Liver (tissue), 9 donors: ENCODE measurements around the gene RNF31. TPM values are rescaled to one million over a fixed set of nuclear protein-coding genes. Genes with fewer than 3 reads are reported as not detected.

Experiments used
- DNase-seq: peaks from one replicate; pipeline ENCODE4 v3.0.0-alpha.2; 2017; ENCODE audit warnings: low spot score
- H3K27ac ChIP-seq, 2 donors: one replicate each; pipeline ENCODE4 v1.7.0; 2013; ENCODE audit warnings: inconsistent platforms in 2 of 2, low read length in 2 of 2, control low read depth in 1 of 2, low read depth in 1 of 2, mild to moderate bottlenecking in 1 of 2
- H3K27me3 ChIP-seq, 4 donors: one replicate each; pipeline versions ENCODE4 v1.6.1 to v1.7.0; 2013; ENCODE audit warnings: low read length in 3 of 4, inconsistent platforms in 1 of 4, mild to moderate bottlenecking in 1 of 4, moderate library complexity in 1 of 4; ENCODE audit not compliant: control insufficient read depth in 4 of 4, insufficient read depth in 4 of 4
- H3K36me3 ChIP-seq, 4 donors: one replicate each; pipeline versions ENCODE4 v1.6.1 to v1.7.0; 2013; ENCODE audit warnings: low read length in 3 of 4, mild to moderate bottlenecking in 3 of 4, low read depth in 1 of 4, moderate library complexity in 1 of 4; ENCODE audit not compliant: control insufficient read depth in 4 of 4, insufficient read depth in 3 of 4
- H3K4me1 ChIP-seq, 4 donors: one replicate each; pipeline versions ENCODE4 v1.6.1 to v1.7.0; 2013; ENCODE audit warnings: low read length in 3 of 4, mild to moderate bottlenecking in 3 of 4, moderate library complexity in 1 of 4; ENCODE audit not compliant: control insufficient read depth in 4 of 4, insufficient read depth in 4 of 4
- H3K4me3 ChIP-seq, 3 donors: one replicate each; pipeline versions ENCODE4 v1.6.1 to v1.7.0; 2013; ENCODE audit warnings: low read length in 3 of 3, control low read depth in 1 of 3, low read depth in 1 of 3, mild to moderate bottlenecking in 1 of 3
- H3K9ac ChIP-seq, 2 donors: one replicate each; pipeline ENCODE4 v1.7.0; 2013; ENCODE audit warnings: low read length in 2 of 2, mild to moderate bottlenecking in 2 of 2, moderate library complexity in 2 of 2, control low read depth in 1 of 2, low read depth in 1 of 2
- H3K9me3 ChIP-seq, 4 donors: one replicate each; pipeline versions ENCODE4 v1.6.1 to v1.7.0; 2013; ENCODE audit warnings: low read length in 3 of 4; ENCODE audit not compliant: control insufficient read depth in 4 of 4
- FOXA1 ChIP-seq: IDR thresholded peaks from 2 replicates; pipeline ENCODE4 v1.6.1; 2016; ENCODE audit warnings: antibody characterized with exemption
- FOXA2 ChIP-seq: IDR thresholded peaks from 2 replicates; pipeline ENCODE4 v1.6.1; 2016; ENCODE audit warnings: antibody characterized with exemption
- GABPA ChIP-seq, 2 donors: IDR thresholded peaks in 1 of 2; conservative IDR thresholded peaks in 1 of 2; 2 replicates each; pipeline ENCODE4 v1.6.1; 2016; ENCODE audit warnings: antibody characterized with exemption in 2 of 2, mild to moderate bottlenecking in 1 of 2, moderate library complexity in 1 of 2
- HNF4A ChIP-seq, 2 donors: conservative IDR thresholded peaks; 2 replicates each; pipeline ENCODE4 v1.6.1; 2016; ENCODE audit warnings: antibody characterized with exemption in 2 of 2, mild to moderate bottlenecking in 2 of 2
- HNF4G ChIP-seq: IDR thresholded peaks from 2 replicates; pipeline ENCODE4 v1.6.1; 2016; ENCODE audit warnings: antibody characterized with exemption
- JUND ChIP-seq, 2 donors: IDR thresholded peaks; 2 replicates each; pipeline ENCODE4 v1.6.1; 2016; ENCODE audit warnings: antibody characterized with exemption in 2 of 2
- NR2F2 ChIP-seq: IDR thresholded peaks from 2 replicates; pipeline ENCODE4 v1.6.1; 2016; ENCODE audit warnings: antibody characterized with exemption
- RAD21 ChIP-seq, 2 donors: IDR thresholded peaks; 2 replicates each; pipeline ENCODE4 v1.6.1; 2016; ENCODE audit warnings: antibody characterized with exemption in 2 of 2, mild to moderate bottlenecking in 2 of 2
- RXRA ChIP-seq, 2 donors: IDR thresholded peaks; 2 replicates each; pipeline ENCODE4 v1.6.1; 2017 to 2018; ENCODE audit warnings: antibody characterized with exemption in 2 of 2, mild to moderate bottlenecking in 1 of 2
- SP1 ChIP-seq: IDR thresholded peaks from 2 replicates; pipeline ENCODE4 v1.6.1; 2018; ENCODE audit warnings: antibody characterized with exemption, mild to moderate bottlenecking
- TAF1 ChIP-seq: conservative IDR thresholded peaks from 2 replicates; pipeline ENCODE4 v1.6.1; 2016; ENCODE audit warnings: antibody characterized with exemption, mild to moderate bottlenecking
- YY1 ChIP-seq: IDR thresholded peaks from 2 replicates; pipeline ENCODE4 v1.6.1; 2016; ENCODE audit warnings: antibody characterized with exemption, mild to moderate bottlenecking
- whole genome bisulfite sequencing: extraction: QIAGEN DNeasy Blood & Tissue Kit; methylation state at CpG from one replicate; pipeline ENCODE4 v1.1.7; 2013; 5-methylcytosine and 5-hydroxymethylcytosine counted together
- polyA plus RNA-seq, 2 donors: library from polyadenylated mRNA; stranded (reverse) in 1 of 2; unstranded in 1 of 2; fragments of 200-250 nt in 1 of 2; fragments of >200 nt in 1 of 2; fragmentation: Nextera tagmentation in 1 of 2; extraction: Ambion mirVana in 1 of 2; gene quantifications; one replicate each; pipeline versions ENCODE4 v1.2.1 to v1.2.3, GENCODE V29; 2013 to 2015
- total RNA-seq, 2 donors: library from RNA; depleted of rRNA; stranded (reverse); fragments of >200 nt; gene quantifications; one replicate each; pipeline ENCODE4 v1.2.3, GENCODE V29; 2014
- TF ChIP-seq, protein P1 (sequence below): fragments of 150-350 bp; IDR thresholded peaks from 2 replicates; pipeline ENCODE4 v1.5.1; 2017; ENCODE audit warnings: improper control_type of control experiment, low read depth, low read length; ENCODE audit not compliant: missing input control
- TF ChIP-seq, protein P2 (sequence below): IDR thresholded peaks from 2 replicates; pipeline ENCODE4 v1.6.1; 2016; ENCODE audit warnings: antibody characterized with exemption
- TF ChIP-seq, protein P3 (sequence below): IDR thresholded peaks from 2 replicates; pipeline ENCODE4 v1.6.1; 2016; ENCODE audit warnings: antibody characterized with exemption
- TF ChIP-seq, protein P4 (sequence below): IDR thresholded peaks from 2 replicates; pipeline ENCODE4 v1.6.1; 2016; ENCODE audit warnings: antibody characterized with exemption, mild to moderate bottlenecking
- TF ChIP-seq, protein P5 (sequence below): IDR thresholded peaks from 2 replicates; pipeline ENCODE4 v1.6.1; 2016; ENCODE audit warnings: antibody characterized with exemption
- donor health status: healthy.
- donor health status: healthy.
- donor health status: healthy.
- donor health status: healthy.
- donor health status: healthy.

Gene RNF31
- total and polyA plus RNA-seq, 4 donors: 16.3 to 36.0 (median 20.9) TPM

DNA sequence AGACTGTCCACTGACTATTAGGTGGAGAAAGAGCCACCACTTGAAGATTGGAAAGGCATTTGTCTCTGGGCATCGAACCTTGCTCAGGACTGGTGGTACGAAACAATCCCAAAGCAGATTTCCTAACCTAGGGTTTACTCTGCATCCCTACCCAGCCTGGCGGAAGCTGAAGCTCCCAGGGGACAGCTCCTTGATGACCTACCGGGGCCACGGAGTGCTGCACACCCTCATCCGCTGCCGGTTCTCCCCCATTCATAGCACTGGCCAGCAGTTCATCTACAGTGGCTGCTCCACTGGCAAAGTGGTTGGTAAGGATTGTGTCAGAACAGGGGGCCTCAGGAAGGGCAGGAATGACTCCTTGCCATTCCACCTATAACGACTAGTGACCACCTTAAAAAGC is 26.1 kb upstream of the RNF31 start:
- Histone ChIP-seq H3K4me3 (no peak overlapping the region), H3K27ac (no peak overlapping the region)
- 96% methylated on average over 8 of the region's 8 CpGs for WGBS

DNA sequence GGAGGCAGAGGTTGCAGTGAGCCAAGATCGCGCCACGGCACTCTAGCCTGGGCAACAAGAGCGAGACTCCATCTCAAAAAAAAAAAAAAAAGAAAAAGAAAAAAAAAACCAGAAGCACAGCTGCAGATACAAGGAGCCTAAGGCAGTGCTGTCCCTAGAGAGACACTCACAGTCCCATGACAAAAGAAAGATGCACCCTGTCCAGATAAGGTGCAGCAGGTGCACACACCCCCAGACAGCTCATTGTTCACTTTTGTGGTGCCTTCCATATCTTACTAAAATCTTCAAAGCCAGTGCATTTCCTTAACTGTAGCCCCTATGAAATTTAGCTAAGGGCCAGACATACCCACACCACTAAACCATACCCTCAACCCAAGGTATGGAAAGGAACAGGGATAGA is 24.9 kb upstream of the RNF31 start:
- peaks cover 0 to 14% (median 9%) of the 10 kb centered on the region in 4 donors for H3K4me1 ChIP-seq
- TF ChIP-seq, protein P1, sequence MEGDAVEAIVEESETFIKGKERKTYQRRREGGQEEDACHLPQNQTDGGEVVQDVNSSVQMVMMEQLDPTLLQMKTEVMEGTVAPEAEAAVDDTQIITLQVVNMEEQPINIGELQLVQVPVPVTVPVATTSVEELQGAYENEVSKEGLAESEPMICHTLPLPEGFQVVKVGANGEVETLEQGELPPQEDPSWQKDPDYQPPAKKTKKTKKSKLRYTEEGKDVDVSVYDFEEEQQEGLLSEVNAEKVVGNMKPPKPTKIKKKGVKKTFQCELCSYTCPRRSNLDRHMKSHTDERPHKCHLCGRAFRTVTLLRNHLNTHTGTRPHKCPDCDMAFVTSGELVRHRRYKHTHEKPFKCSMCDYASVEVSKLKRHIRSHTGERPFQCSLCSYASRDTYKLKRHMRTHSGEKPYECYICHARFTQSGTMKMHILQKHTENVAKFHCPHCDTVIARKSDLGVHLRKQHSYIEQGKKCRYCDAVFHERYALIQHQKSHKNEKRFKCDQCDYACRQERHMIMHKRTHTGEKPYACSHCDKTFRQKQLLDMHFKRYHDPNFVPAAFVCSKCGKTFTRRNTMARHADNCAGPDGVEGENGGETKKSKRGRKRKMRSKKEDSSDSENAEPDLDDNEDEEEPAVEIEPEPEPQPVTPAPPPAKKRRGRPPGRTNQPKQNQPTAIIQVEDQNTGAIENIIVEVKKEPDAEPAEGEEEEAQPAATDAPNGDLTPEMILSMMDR: no peak
- no peak for TF ChIP-seq TAF1
- TF ChIP-seq FOXA2: no peak
- TF ChIP-seq FOXA1: no peak
- TF ChIP-seq GABPA (IDR thresholded peaks at IDR 0.05 in 1 of 2, conservative IDR thresholded peaks at IDR 0.05 in 1 of 2): no peak
- no peak for TF ChIP-seq NR2F2
- no peak for TF ChIP-seq HNF4A (conservative IDR thresholded peaks at IDR 0.05)
- TF ChIP-seq, protein P2, sequence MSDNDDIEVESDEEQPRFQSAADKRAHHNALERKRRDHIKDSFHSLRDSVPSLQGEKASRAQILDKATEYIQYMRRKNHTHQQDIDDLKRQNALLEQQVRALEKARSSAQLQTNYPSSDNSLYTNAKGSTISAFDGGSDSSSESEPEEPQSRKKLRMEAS: no peak
- no peak for TF ChIP-seq RAD21 (IDR thresholded peaks at IDR 0.05)
- TF ChIP-seq, protein P3, sequence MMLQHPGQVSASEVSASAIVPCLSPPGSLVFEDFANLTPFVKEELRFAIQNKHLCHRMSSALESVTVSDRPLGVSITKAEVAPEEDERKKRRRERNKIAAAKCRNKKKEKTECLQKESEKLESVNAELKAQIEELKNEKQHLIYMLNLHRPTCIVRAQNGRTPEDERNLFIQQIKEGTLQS: no peak
- TF ChIP-seq, protein P4, sequence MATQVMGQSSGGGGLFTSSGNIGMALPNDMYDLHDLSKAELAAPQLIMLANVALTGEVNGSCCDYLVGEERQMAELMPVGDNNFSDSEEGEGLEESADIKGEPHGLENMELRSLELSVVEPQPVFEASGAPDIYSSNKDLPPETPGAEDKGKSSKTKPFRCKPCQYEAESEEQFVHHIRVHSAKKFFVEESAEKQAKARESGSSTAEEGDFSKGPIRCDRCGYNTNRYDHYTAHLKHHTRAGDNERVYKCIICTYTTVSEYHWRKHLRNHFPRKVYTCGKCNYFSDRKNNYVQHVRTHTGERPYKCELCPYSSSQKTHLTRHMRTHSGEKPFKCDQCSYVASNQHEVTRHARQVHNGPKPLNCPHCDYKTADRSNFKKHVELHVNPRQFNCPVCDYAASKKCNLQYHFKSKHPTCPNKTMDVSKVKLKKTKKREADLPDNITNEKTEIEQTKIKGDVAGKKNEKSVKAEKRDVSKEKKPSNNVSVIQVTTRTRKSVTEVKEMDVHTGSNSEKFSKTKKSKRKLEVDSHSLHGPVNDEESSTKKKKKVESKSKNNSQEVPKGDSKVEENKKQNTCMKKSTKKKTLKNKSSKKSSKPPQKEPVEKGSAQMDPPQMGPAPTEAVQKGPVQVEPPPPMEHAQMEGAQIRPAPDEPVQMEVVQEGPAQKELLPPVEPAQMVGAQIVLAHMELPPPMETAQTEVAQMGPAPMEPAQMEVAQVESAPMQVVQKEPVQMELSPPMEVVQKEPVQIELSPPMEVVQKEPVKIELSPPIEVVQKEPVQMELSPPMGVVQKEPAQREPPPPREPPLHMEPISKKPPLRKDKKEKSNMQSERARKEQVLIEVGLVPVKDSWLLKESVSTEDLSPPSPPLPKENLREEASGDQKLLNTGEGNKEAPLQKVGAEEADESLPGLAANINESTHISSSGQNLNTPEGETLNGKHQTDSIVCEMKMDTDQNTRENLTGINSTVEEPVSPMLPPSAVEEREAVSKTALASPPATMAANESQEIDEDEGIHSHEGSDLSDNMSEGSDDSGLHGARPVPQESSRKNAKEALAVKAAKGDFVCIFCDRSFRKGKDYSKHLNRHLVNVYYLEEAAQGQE: no peak
- TF ChIP-seq, protein P5, sequence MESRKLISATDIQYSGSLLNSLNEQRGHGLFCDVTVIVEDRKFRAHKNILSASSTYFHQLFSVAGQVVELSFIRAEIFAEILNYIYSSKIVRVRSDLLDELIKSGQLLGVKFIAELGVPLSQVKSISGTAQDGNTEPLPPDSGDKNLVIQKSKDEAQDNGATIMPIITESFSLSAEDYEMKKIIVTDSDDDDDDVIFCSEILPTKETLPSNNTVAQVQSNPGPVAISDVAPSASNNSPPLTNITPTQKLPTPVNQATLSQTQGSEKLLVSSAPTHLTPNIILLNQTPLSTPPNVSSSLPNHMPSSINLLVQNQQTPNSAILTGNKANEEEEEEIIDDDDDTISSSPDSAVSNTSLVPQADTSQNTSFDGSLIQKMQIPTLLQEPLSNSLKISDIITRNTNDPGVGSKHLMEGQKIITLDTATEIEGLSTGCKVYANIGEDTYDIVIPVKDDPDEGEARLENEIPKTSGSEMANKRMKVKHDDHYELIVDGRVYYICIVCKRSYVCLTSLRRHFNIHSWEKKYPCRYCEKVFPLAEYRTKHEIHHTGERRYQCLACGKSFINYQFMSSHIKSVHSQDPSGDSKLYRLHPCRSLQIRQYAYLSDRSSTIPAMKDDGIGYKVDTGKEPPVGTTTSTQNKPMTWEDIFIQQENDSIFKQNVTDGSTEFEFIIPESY: no peak
- no peak for TF ChIP-seq HNF4G
- TF ChIP-seq RXRA (IDR thresholded peaks at IDR 0.05): no peak
- no peak for TF ChIP-seq SP1
- TF ChIP-seq JUND (IDR thresholded peaks at IDR 0.05): no peak
- no peak for TF ChIP-seq YY1
- no peaks in the 10 kb centered on the region for H3K9me3 ChIP-seq
- no peak overlapping the region for H3K27ac ChIP-seq
- no peak for DNase-seq
- H3K36me3 ChIP-seq: peaks cover 28 to 60% (median 54%) of the 10 kb centered on the region in 4 donors
- H3K4me3 ChIP-seq: no peak overlapping the region
- H3K9ac ChIP-seq: no peak overlapping the region
- no peaks in the 10 kb centered on the region for H3K27me3 ChIP-seq
- WGBS: 97% methylated on average over 4 of the region's 4 CpGs

More for the DNA sequence above, 26.1 kb upstream of the RNF31 start:
- H3K9ac ChIP-seq: no peak overlapping the region
- H3K27me3 ChIP-seq: no peaks in the 10 kb centered on the region
- peaks cover 28 to 60% (median 54%) of the 10 kb centered on the region in 4 donors for H3K36me3 ChIP-seq
- no peaks in the 10 kb centered on the region for H3K9me3 ChIP-seq
- no peak for DNase-seq
- H3K4me1 ChIP-seq: peaks cover 3 to 26% (median 20%) of the 10 kb centered on the region in 4 donors
- no peak for TF ChIP-seq RXRA (IDR thresholded peaks at IDR 0.05)
- TF ChIP-seq FOXA2: no peak
